B cell (primary cell): Measurements from ENCODE around the gene CRY1. TPM values are rescaled to one million over a fixed set of nuclear protein-coding genes. Genes with fewer than 3 reads are reported as not detected.

Experiments
- ATAC-seq: fragments of 200-7000 bp; cut with Tn5 transposase; one replicate; pipeline ENCODE4 v1.10.0; 2021; ENCODE audit warnings: low read depth, mild to moderate bottlenecking, moderate number of reproducible peaks, moderate library complexity
- CTCF ChIA-PET: fragments of 350-600 bp; sonication (Branson Sonifier 250); formaldehyde crosslinking; loops from one replicate; lab custom pipeline; 2021; ENCODE audit warnings: antibody characterized with exemption, inconsistent platforms; lab: Charles Lee
- POLR2A ChIA-PET: fragments of 350-600 bp; sonication (Branson Sonifier 250); formaldehyde crosslinking; loops from one replicate; lab custom pipeline; 2021; ENCODE audit warnings: antibody characterized with exemption; lab: Charles Lee
- DNase-seq: peaks from one replicate; pipeline ENCODE4 v3.0.0; 2013
- H2AFZ ChIP-seq: 2 replicates; pipeline ENCODE4 v1.6.1; 2012; ENCODE audit warnings: mild to moderate bottlenecking, low read depth, low read length; ENCODE audit not compliant: insufficient read depth, poor library complexity, severe bottlenecking
- H3K27ac ChIP-seq, 2 donors: 1 replicate in 1 of 2; 2 replicates in 1 of 2; pipeline ENCODE4 v1.5.1; 2012 to 2013; ENCODE audit warnings: low read length in 2 of 2, mild to moderate bottlenecking in 2 of 2, moderate library complexity in 1 of 2
- H3K27me3 ChIP-seq, 4 experiments: fragments of 200-600 bp in 1 of 4; sonication (generic) in 1 of 4; replicated peaks in 1 of 4; 1 replicate in 2 of 4; 2 replicates in 2 of 4; pipeline versions ENCODE4 v1.6.1 to v1.7.0; 2013 to 2016; ENCODE audit warnings: low read length in 3 of 4, mild to moderate bottlenecking in 2 of 4, mixed read lengths in 1 of 4, moderate library complexity in 1 of 4; ENCODE audit not compliant: insufficient read depth in 4 of 4, control insufficient read depth in 3 of 4; ENCODE audit errors: control extremely low read depth in 1 of 4
- H3K36me3 ChIP-seq, 2 experiments: replicated peaks in 1 of 2; 1 replicate in 1 of 2; 2 replicates in 1 of 2; pipeline versions ENCODE4 v1.6.1 to v1.7.1; 2013; ENCODE audit warnings: low read length in 1 of 2; ENCODE audit not compliant: insufficient read depth in 2 of 2, control insufficient read depth in 1 of 2; ENCODE audit errors: control extremely low read depth in 1 of 2, extremely low read depth in 1 of 2
- H3K4me1 ChIP-seq, 2 donors: fragments of 200-600 bp in 1 of 2; sonication (generic) in 1 of 2; 1 replicate in 1 of 2; 2 replicates in 1 of 2; pipeline versions ENCODE4 v1.5.1 to v1.6.1; 2013 to 2017; ENCODE audit warnings: low read length in 2 of 2; ENCODE audit not compliant: control insufficient read depth in 2 of 2, insufficient read depth in 2 of 2
- H3K4me2 ChIP-seq: replicated peaks from 2 replicates; pipeline ENCODE3; 2012; ENCODE audit warnings: mild to moderate bottlenecking, low read depth, low read length; ENCODE audit not compliant: poor library complexity, severe bottlenecking
- H3K4me3 ChIP-seq, 5 experiments: fragments of 200-600 bp in 1 of 5; sonication (generic) in 1 of 5; 1 replicate in 3 of 5; 2 replicates in 2 of 5; pipeline versions ENCODE4 v1.5.1 to v1.7.0; 2011 to 2016; ENCODE audit warnings: low read length in 4 of 5, mild to moderate bottlenecking in 4 of 5, low read depth in 2 of 5, control low read depth in 1 of 5, moderate library complexity in 1 of 5; ENCODE audit not compliant: insufficient read depth in 1 of 5; ENCODE audit errors: control extremely low read depth in 1 of 5, extremely low read depth in 1 of 5
- H3K79me2 ChIP-seq: fragments of 200-600 bp; sonication (generic); one replicate; pipeline ENCODE4 v1.6.0; 2016; ENCODE audit warnings: low read length; ENCODE audit not compliant: control insufficient read depth, insufficient read depth
- H3K9ac ChIP-seq: fragments of 200-600 bp; sonication (generic); 2 replicates; pipeline ENCODE4 v1.6.1; 2017; ENCODE audit warnings: mild to moderate bottlenecking, low read length, moderate library complexity
- H3K9me3 ChIP-seq, 3 donors: one replicate each; pipeline versions ENCODE4 v1.6.1 to v1.7.1; 2013; ENCODE audit warnings: low read length in 2 of 3; ENCODE audit not compliant: control insufficient read depth in 2 of 3, insufficient read depth in 1 of 3; ENCODE audit errors: control extremely low read depth in 1 of 3
- H4K20me1 ChIP-seq: 2 replicates; pipeline ENCODE4 v1.6.0; 2012; ENCODE audit warnings: mild to moderate bottlenecking, low read length; ENCODE audit not compliant: insufficient read depth, control insufficient read depth, poor library complexity, severe bottlenecking
- H3K27ac Mint-ChIP-seq: one replicate; pipeline ENCODE4 v1.8.0; 2021; ENCODE audit warnings: mixed read lengths
- H3K27me3 Mint-ChIP-seq: one replicate; pipeline ENCODE4 v1.8.0; 2021; ENCODE audit warnings: mixed read lengths
- H3K4me1 Mint-ChIP-seq: one replicate; pipeline ENCODE4 v1.8.0; 2021; ENCODE audit warnings: mixed read lengths
- H3K4me3 Mint-ChIP-seq: one replicate; pipeline ENCODE4 v1.8.0; 2021; ENCODE audit warnings: mixed read lengths
- H3K9me3 Mint-ChIP-seq: one replicate; pipeline ENCODE4 v1.8.0; 2022; ENCODE audit warnings: mixed read lengths; ENCODE audit not compliant: insufficient read depth
- CTCF ChIP-seq: fragments of 200-600 bp; IDR thresholded peaks from one replicate; pipeline ENCODE4 v1.8.0; 2022; ENCODE audit warnings: antibody characterized with exemption, mild to moderate bottlenecking
- EZH2 ChIP-seq: IDR thresholded peaks from 2 replicates; pipeline ENCODE4 v1.6.1; 2012; ENCODE audit warnings: borderline replicate concordance, low read depth, mild to moderate bottlenecking, moderate library complexity, low read length; ENCODE audit not compliant: insufficient read depth, poor library complexity, severe bottlenecking
- WGBS: methylation state at CpG from one replicate; pipeline ENCODE4 v1.1.5; 2013; ENCODE audit warnings: missing lambda C conversion rate; ENCODE audit not compliant: insufficient coverage; 5-methylcytosine and 5-hydroxymethylcytosine counted together
- intact Hi-C: fragments of 100-400 bp; cut with micrococcal nuclease; formaldehyde crosslinking; loops from one replicate; pipeline ENCODE4 v1.10.0; 2022
- polyA plus RNA-seq: library from polyadenylated mRNA; depleted of rRNA; stranded (reverse); fragments of >200 nt; gene quantifications from 2 replicates; pipeline ENCODE4 v1.2.3, GENCODE V29; 2012
- total RNA-seq, 2 donors: library from RNA; stranded (reverse); fragments of 120-200 nt in 1 of 2; gene quantifications; 1 replicate in 1 of 2; 2 replicates in 1 of 2; pipeline versions ENCODE4 v1.2.3 to v1.2.4, GENCODE V29; 2013 to 2022

CRY1 gene
- total and polyA plus RNA-seq, 2 donors (not counting 1 experiment from before 2014, with no cell fraction given): 2.4 to 8.8 TPM

GRCh38 chr12:106986625-106987389 is 106.5 kb downstream of the CRY1 start, which contains the start of gene MTERF2:
Gene MTERF2 (minus strand): TSS chr12:106987146. CDS start chr12:106978714, 8,432 bp downstream.
- Mint-ChIP-seq H3K4me1 (peaks cover 28% of the 10 kb centered on the region), H3K4me3 (peak within 1 kb of the TSS; percentile 95), H3K27me3 (no peaks in the 10 kb centered on the region), H3K9me3 (no peaks in the 10 kb centered on the region), H3K27ac (peak within 1 kb of the TSS; percentile 77)
- peak; percentile 98 for ATAC-seq
- Histone ChIP-seq H3K9me3 (no peaks in the 10 kb centered on the region), H4K20me1 (no peaks in the 10 kb centered on the region), H3K36me3 (no peaks in the 10 kb centered on the region), H3K79me2 (no peaks in the 10 kb centered on the region), H3K27ac (peak within 1 kb of the TSS; percentile 5 to 28), H3K4me2 (peak within 1 kb of the TSS; percentile 82), H3K27me3 (no peaks in the 10 kb centered on the region), H3K4me1 (peaks cover 13 to 16% of the 10 kb centered on the region in 2 donors), H3K4me3 (peak within 1 kb of the TSS; percentile 80 to 91 (median 85)), H2AFZ (peak within 1 kb of the TSS; percentile 89), H3K9ac (peak within 1 kb of the TSS; percentile 80)
- under 1% methylated on average over 47 of the region's 50 CpGs for WGBS
- no peak for TF ChIP-seq EZH2
- TF ChIP-seq CTCF: no peak
- intact Hi-C loops: loop anchor here (1.0 kb wide), 4 partner anchors 13 to 630 kb away; partner anchors contain the start of genes CRY1, POLR3B and TMEM263
- CTCF ChIA-PET: interaction anchor here (1.0 kb wide), 1 partner anchor 20 kb away, joined by 3 read pairs; no protein-coding TSS in a partner anchor
- POLR2A ChIA-PET: interaction anchor here (1.0 to 1.7 kb wide), 2 partner anchors 30 to 629 kb away, joined by 4 read pairs; partner anchors contain the start of gene POLR3B
- DNase-seq: peak; percentile 85

GRCh38 chr12:106986135-106986534 is 107.2 kb downstream of the CRY1 start:
- H3K36me3 ChIP-seq: no peaks in the 10 kb centered on the region
- peak overlapping the region; percentile 89 for H2AFZ ChIP-seq
- peaks cover 28% of the 10 kb centered on the region for H3K4me1 Mint-ChIP-seq
- no peaks in the 10 kb centered on the region for H4K20me1 ChIP-seq
- TF ChIP-seq CTCF (no peak), EZH2 (no peak)
- intact Hi-C loops: loop anchor here (1.0 kb wide), 2 partner anchors 12 to 629 kb away; partner anchors contain the start of gene POLR3B
- ChIA-PET POLR2A (interaction anchor here (1.0 to 1.7 kb wide), 2 partner anchors 30 to 629 kb away, joined by 4 read pairs; partner anchors contain the start of gene POLR3B), CTCF (no interaction called here)
- H3K27me3 ChIP-seq: no peaks in the 10 kb centered on the region
- peaks cover 13 to 16% of the 10 kb centered on the region in 2 donors for H3K4me1 ChIP-seq
- H3K27ac ChIP-seq: no peak overlapping the region
- no peaks in the 10 kb centered on the region for H3K27me3 Mint-ChIP-seq
- 27% methylated on average over 3 of the region's 4 CpGs for WGBS
- ATAC-seq (no peak), DNase-seq (no peak)
- no peak overlapping the region for H3K27ac Mint-ChIP-seq
- peak overlapping the region; percentile 80 for H3K9ac ChIP-seq
- H3K79me2 ChIP-seq: no peaks in the 10 kb centered on the region
- H3K9me3 ChIP-seq: no peaks in the 10 kb centered on the region
- peak overlapping the region; percentile 80 to 91 (median 85) for H3K4me3 ChIP-seq
- peak overlapping the region; percentile 82 for H3K4me2 ChIP-seq
- H3K4me3 Mint-ChIP-seq: peak overlapping the region; percentile 95
- no peaks in the 10 kb centered on the region for H3K9me3 Mint-ChIP-seq
